Smooth muscle cell (in vitro differentiated cells): ENCODE results near the gene TMEM88. TPM values are rescaled to one million over a fixed set of nuclear protein-coding genes. Genes with fewer than 3 reads are reported as not detected.

Experiments
- DNase-seq: peaks from one replicate; lab custom pipeline; 2025; ENCODE audit not compliant: unreplicated experiment; lab: John Stamatoyannopoulos, UW
- H2AFZ ChIP-seq: fragments of 200-600 bp; sonication (generic); 2 replicates; pipeline ENCODE4 v1.6.0; 2016; ENCODE audit warnings: antibody characterized with exemption, low read depth, mild to moderate bottlenecking
- H3F3A ChIP-seq: fragments of 200-600 bp; sonication (generic); 2 replicates; pipeline ENCODE4 v1.6.0; 2017; ENCODE audit warnings: antibody characterized with exemption, low read depth
- H3K27ac ChIP-seq: fragments of 200-600 bp; sonication (generic); 2 replicates; pipeline ENCODE4 v1.5.1; 2016; ENCODE audit warnings: low read depth, mild to moderate bottlenecking
- H3K27me3 ChIP-seq: fragments of 200-600 bp; sonication (generic); 2 replicates; pipeline ENCODE4 v1.6.1; 2016; ENCODE audit warnings: low read depth, mild to moderate bottlenecking
- H3K36me3 ChIP-seq: fragments of 200-600 bp; sonication (generic); 2 replicates; pipeline ENCODE4 v1.5.1; 2016; ENCODE audit warnings: low read depth
- H3K4me1 ChIP-seq: fragments of 200-600 bp; sonication (generic); 2 replicates; pipeline ENCODE4 v1.5.1; 2016; ENCODE audit warnings: low read depth
- H3K4me2 ChIP-seq: fragments of 200-600 bp; sonication (generic); 2 replicates; pipeline ENCODE4 v1.6.0; 2016; ENCODE audit warnings: mild to moderate bottlenecking
- H3K4me3 ChIP-seq: fragments of 200-600 bp; sonication (generic); 2 replicates; pipeline ENCODE4 v1.5.1; 2016; ENCODE audit warnings: mild to moderate bottlenecking
- H3K79me2 ChIP-seq: fragments of 200-600 bp; sonication (generic); 2 replicates; pipeline ENCODE4 v1.6.0; 2016; ENCODE audit warnings: low read depth, mild to moderate bottlenecking
- H3K9ac ChIP-seq: fragments of 200-600 bp; sonication (generic); 2 replicates; pipeline ENCODE4 v1.6.0; 2016; ENCODE audit warnings: low read depth
- H3K9me3 ChIP-seq: fragments of 200-600 bp; sonication (generic); replicated peaks from 2 replicates; pipeline ENCODE4 v1.5.1; 2016; ENCODE audit warnings: low read depth
- H4K20me1 ChIP-seq: fragments of 200-600 bp; sonication (generic); 2 replicates; pipeline ENCODE4 v1.6.0; 2016; ENCODE audit warnings: low read depth
- WGBS: methylation state at CpG from one replicate; pipeline ENCODE4 v1.1.7; 2016; ENCODE audit warnings: low lambda C conversion rate; 5-methylcytosine and 5-hydroxymethylcytosine counted together
- polyA plus RNA-seq: library from polyadenylated mRNA; unstranded; fragments of >200 nt; fragmentation: Nextera tagmentation; extraction: Ambion mirVana; gene quantifications from 2 replicates; pipeline ENCODE4 v1.2.1, GENCODE V29; 2016
- total RNA-seq: library from RNA; depleted of rRNA; stranded (reverse); fragments of >200 nt; gene quantifications from 2 replicates; pipeline ENCODE4 v1.2.3, GENCODE V29; 2014
- TF ChIP-seq, protein P1 (sequence below): fragments of 200-600 bp; sonication (generic); IDR thresholded peaks from 2 replicates; pipeline ENCODE4 v1.5.1; 2017; ENCODE audit warnings: borderline replicate concordance, mild to moderate bottlenecking, antibody characterized with exemption; ENCODE audit not compliant: insufficient read depth, poor library complexity, severe bottlenecking

TMEM88 gene
- 5.1 and 8.6 TPM in 2 replicates for total RNA-seq
- polyA plus RNA-seq = 12.7 and 16.1 TPM in 2 replicates

DNA sequence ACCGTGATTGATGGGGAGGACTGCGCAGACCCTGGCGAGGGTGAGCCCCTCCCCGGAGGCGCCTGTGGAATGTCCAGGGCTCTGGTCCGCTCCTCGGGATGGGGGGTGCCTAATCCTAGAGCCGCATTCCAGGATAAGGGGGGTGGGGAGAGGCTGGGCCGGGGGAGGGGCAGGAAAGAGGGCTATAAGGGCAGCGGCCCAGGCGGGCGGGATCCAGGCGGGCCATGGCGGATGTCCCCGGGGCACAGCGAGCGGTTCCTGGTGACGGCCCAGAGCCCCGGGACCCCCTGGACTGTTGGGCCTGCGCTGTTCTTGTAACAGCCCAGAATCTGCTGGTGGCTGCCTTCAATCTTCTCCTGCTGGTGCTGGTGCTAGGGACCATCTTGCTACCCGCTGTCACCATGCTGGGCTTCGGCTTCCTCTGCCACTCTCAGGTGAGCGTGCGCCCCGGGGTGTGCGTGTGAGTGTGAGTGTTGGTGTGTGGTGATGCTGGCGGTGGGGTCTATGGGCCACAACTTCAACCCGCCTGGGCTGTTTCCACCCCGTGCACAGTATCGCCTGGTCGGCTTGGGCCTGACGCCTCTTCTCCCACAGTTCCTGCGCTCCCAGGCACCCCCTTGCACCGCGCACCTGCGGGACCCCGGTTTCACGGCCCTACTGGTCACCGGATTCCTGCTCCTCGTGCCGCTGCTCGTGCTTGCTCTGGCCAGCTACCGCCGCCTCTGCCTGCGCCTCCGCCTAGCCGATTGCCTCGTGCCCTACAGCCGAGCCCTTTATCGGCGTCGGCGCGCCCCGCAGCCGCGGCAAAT, at the start of gene TMEM88:
Gene TMEM88 (plus strand): TSS at position 216 of the 809 bp plus-strand sequence. CDS start 9 bp downstream, at position 225.
- Histone ChIP-seq H2AFZ (no peak within 1 kb of the TSS), H3K9ac (no peak within 1 kb of the TSS), H3K4me2 (peak within 1 kb of the TSS; percentile 84), H3K4me3 (peak within 1 kb of the TSS; percentile 49), H3K36me3 (no peaks in the 10 kb centered on the region), H3K27ac (peak within 1 kb of the TSS; percentile 88), H3F3A (peaks cover 51% of the 10 kb centered on the region), H3K79me2 (peaks cover 19% of the 10 kb centered on the region), H3K27me3 (no peaks in the 10 kb centered on the region), H3K4me1 (peaks cover 32% of the 10 kb centered on the region), H4K20me1 (peaks cover 65% of the 10 kb centered on the region), H3K9me3 (no peaks in the 10 kb centered on the region)
- TF ChIP-seq, protein P1, sequence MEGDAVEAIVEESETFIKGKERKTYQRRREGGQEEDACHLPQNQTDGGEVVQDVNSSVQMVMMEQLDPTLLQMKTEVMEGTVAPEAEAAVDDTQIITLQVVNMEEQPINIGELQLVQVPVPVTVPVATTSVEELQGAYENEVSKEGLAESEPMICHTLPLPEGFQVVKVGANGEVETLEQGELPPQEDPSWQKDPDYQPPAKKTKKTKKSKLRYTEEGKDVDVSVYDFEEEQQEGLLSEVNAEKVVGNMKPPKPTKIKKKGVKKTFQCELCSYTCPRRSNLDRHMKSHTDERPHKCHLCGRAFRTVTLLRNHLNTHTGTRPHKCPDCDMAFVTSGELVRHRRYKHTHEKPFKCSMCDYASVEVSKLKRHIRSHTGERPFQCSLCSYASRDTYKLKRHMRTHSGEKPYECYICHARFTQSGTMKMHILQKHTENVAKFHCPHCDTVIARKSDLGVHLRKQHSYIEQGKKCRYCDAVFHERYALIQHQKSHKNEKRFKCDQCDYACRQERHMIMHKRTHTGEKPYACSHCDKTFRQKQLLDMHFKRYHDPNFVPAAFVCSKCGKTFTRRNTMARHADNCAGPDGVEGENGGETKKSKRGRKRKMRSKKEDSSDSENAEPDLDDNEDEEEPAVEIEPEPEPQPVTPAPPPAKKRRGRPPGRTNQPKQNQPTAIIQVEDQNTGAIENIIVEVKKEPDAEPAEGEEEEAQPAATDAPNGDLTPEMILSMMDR = no peak
- DNase-seq = no peak
- WGBS = 17% methylated on average over 53 of the region's 57 CpGs

DNA sequence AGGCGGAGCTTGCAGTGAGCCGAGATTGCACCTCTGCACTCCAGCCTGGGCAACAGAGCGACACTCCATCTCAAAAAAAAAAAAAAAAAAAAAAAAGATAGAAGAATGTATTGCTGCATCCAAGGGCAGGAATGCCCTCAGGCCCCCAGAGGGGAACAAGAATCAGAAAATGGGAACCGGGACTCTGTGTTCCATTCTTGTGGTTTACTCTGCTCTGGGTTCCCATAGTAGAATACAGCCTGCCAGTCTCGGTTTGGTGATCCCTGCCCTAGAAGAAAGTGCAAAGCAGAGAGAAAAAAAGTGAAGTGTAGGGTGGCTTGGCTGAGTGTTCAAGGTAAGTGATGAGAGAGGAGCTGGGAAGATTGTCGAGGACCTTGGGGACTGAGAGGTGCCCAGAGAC, 48.3 kb upstream of the TMEM88 start:
- Histone ChIP-seq H4K20me1 (no peaks in the 10 kb centered on the region), H3K27me3 (no peaks in the 10 kb centered on the region), H3K4me2 (no peak overlapping the region), H3K36me3 (no peaks in the 10 kb centered on the region), H3K9ac (no peak overlapping the region), H3K4me1 (no peaks in the 10 kb centered on the region), H3K79me2 (no peaks in the 10 kb centered on the region), H3K27ac (no peak overlapping the region), H3K9me3 (no peaks in the 10 kb centered on the region), H3F3A (no peaks in the 10 kb centered on the region), H3K4me3 (no peak overlapping the region), H2AFZ (no peak overlapping the region)
- 96% methylated on average over 5 of the region's 6 CpGs for WGBS
- DNase-seq = no peak
- TF ChIP-seq, protein P1 = no peak

- Histone ChIP-seq H3K9ac (no peak overlapping the region), H3K4me2 (no peak overlapping the region), H2AFZ (no peak overlapping the region), H3K36me3 (no peaks in the 10 kb centered on the region), H4K20me1 (no peaks in the 10 kb centered on the region), H3K4me1 (no peaks in the 10 kb centered on the region), H3F3A (no peaks in the 10 kb centered on the region), H3K79me2 (no peaks in the 10 kb centered on the region), H3K4me3 (no peak overlapping the region), H3K27ac (no peak overlapping the region), H3K27me3 (no peaks in the 10 kb centered on the region), H3K9me3 (no peaks in the 10 kb centered on the region)
- TF ChIP-seq, protein P1 = no peak
- 94% methylated on average over 14 of the region's 21 CpGs for WGBS
- DNase-seq = no peak
These were observed 47.7 kb upstream of the TMEM88 start for GRCh38 chr17:7807206-7807605.
